K562 (cell line): ENCODE data around the gene CNTFR. TPM values are rescaled to one million over a fixed set of nuclear protein-coding genes. Genes with fewer than 3 reads are reported as not detected.

ENCODE experiments used
- HINFP ChIP-seq: fragments of 450-650 bp; conservative IDR thresholded peaks from 2 replicates; pipeline ENCODE4 v1.6.1; 2016; ENCODE audit warnings: missing genetic modification characterization, low read depth, mild to moderate bottlenecking, control low read depth, missing compliant biosample characterization
- ZC3H4 ChIP-seq: sonication (generic); formaldehyde crosslinking; IDR thresholded peaks from 2 replicates; pipeline ENCODE4 v1.9.0; 2021; ENCODE audit warnings: missing genetic modification reagents, borderline replicate concordance
- polyA plus RNA-seq, 8 experiments: library from polyadenylated mRNA; depleted of rRNA in 4 of 8; stranded (reverse) in 5 of 8; unstranded in 3 of 8; fragments of >200 nt; fragmentation: Nextera tagmentation in 2 of 8; fragmentation: Illumina TruSeq in 1 of 8; extraction: Ambion mirVana in 2 of 8; extraction: Trizol in 1 of 8; gene quantifications; 2 replicates each; pipeline versions ENCODE4 v1.2.1 to v1.2.3, GENCODE V29; 2011 to 2014; ENCODE audit warnings: inconsistent platforms in 1 of 8, missing spikeins in 1 of 8
- total RNA-seq, 7 experiments: library from RNA; depleted of rRNA in 6 of 7; stranded (reverse); fragments of >200 nt in 6 of 7; fragmentation: Illumina TruSeq in 2 of 7; extraction: Trizol in 2 of 7; gene quantifications; 2 replicates each; pipeline versions ENCODE4 v1.2.1 to v1.2.3, GENCODE V29; 2011 to 2021; ENCODE audit warnings: low replicate concordance in 1 of 7
- TF ChIP-seq, protein P1 (sequence below): fragments of 450-650 bp; IDR thresholded peaks from 2 replicates; pipeline ENCODE4 v1.6.1; 2016; ENCODE audit warnings: mild to moderate bottlenecking, moderate library complexity

Gene CNTFR
- total and polyA plus RNA-seq, 9 of the 15 experiments (the other 6 are each of a cell fraction or from before 2014, with no cell fraction given) = not detected

DNA sequence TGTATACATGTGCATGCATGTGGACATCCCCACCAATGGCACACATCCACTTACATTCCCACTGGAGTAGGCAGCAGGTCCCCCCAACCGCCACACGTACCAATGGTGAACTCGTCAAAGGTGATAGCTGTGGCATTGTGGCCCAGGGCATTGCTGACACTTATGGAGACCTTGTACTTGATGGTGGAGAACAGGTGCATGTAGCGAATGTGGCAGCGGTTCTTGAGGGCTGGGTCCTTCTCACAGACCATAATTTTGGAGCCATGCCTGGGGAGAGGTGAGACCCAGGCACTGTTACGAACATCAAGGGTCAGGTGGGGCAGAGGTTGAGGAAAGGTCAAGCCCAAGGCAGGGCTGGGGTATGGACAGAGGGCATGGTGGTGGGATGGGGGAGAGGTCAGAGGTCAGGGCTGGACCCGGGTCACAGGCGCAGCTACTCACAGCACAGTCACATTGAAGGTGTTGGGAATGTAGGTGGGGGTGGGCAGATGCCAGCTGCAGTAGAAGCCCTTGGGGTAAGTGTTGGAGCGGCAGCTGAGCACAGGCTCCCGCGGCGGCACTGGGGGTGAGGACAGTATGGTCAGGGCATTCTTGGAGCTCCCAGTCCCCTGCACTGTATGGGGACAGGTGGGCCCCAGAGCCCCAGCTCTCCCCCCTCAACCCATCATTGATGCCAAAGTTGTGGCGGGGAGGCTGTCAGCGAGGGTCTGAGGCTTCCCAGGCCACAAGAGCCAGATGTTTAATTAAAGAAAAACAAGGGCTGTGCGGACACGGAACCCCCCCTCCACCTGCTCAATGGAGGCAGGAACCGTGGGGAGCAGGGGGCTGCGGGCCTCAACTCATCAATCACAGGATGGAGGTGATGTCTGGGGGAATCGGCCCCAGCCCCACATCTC, 31.9 kb downstream of the CNTFR start (continued):
- TF ChIP-seq, protein P1, sequence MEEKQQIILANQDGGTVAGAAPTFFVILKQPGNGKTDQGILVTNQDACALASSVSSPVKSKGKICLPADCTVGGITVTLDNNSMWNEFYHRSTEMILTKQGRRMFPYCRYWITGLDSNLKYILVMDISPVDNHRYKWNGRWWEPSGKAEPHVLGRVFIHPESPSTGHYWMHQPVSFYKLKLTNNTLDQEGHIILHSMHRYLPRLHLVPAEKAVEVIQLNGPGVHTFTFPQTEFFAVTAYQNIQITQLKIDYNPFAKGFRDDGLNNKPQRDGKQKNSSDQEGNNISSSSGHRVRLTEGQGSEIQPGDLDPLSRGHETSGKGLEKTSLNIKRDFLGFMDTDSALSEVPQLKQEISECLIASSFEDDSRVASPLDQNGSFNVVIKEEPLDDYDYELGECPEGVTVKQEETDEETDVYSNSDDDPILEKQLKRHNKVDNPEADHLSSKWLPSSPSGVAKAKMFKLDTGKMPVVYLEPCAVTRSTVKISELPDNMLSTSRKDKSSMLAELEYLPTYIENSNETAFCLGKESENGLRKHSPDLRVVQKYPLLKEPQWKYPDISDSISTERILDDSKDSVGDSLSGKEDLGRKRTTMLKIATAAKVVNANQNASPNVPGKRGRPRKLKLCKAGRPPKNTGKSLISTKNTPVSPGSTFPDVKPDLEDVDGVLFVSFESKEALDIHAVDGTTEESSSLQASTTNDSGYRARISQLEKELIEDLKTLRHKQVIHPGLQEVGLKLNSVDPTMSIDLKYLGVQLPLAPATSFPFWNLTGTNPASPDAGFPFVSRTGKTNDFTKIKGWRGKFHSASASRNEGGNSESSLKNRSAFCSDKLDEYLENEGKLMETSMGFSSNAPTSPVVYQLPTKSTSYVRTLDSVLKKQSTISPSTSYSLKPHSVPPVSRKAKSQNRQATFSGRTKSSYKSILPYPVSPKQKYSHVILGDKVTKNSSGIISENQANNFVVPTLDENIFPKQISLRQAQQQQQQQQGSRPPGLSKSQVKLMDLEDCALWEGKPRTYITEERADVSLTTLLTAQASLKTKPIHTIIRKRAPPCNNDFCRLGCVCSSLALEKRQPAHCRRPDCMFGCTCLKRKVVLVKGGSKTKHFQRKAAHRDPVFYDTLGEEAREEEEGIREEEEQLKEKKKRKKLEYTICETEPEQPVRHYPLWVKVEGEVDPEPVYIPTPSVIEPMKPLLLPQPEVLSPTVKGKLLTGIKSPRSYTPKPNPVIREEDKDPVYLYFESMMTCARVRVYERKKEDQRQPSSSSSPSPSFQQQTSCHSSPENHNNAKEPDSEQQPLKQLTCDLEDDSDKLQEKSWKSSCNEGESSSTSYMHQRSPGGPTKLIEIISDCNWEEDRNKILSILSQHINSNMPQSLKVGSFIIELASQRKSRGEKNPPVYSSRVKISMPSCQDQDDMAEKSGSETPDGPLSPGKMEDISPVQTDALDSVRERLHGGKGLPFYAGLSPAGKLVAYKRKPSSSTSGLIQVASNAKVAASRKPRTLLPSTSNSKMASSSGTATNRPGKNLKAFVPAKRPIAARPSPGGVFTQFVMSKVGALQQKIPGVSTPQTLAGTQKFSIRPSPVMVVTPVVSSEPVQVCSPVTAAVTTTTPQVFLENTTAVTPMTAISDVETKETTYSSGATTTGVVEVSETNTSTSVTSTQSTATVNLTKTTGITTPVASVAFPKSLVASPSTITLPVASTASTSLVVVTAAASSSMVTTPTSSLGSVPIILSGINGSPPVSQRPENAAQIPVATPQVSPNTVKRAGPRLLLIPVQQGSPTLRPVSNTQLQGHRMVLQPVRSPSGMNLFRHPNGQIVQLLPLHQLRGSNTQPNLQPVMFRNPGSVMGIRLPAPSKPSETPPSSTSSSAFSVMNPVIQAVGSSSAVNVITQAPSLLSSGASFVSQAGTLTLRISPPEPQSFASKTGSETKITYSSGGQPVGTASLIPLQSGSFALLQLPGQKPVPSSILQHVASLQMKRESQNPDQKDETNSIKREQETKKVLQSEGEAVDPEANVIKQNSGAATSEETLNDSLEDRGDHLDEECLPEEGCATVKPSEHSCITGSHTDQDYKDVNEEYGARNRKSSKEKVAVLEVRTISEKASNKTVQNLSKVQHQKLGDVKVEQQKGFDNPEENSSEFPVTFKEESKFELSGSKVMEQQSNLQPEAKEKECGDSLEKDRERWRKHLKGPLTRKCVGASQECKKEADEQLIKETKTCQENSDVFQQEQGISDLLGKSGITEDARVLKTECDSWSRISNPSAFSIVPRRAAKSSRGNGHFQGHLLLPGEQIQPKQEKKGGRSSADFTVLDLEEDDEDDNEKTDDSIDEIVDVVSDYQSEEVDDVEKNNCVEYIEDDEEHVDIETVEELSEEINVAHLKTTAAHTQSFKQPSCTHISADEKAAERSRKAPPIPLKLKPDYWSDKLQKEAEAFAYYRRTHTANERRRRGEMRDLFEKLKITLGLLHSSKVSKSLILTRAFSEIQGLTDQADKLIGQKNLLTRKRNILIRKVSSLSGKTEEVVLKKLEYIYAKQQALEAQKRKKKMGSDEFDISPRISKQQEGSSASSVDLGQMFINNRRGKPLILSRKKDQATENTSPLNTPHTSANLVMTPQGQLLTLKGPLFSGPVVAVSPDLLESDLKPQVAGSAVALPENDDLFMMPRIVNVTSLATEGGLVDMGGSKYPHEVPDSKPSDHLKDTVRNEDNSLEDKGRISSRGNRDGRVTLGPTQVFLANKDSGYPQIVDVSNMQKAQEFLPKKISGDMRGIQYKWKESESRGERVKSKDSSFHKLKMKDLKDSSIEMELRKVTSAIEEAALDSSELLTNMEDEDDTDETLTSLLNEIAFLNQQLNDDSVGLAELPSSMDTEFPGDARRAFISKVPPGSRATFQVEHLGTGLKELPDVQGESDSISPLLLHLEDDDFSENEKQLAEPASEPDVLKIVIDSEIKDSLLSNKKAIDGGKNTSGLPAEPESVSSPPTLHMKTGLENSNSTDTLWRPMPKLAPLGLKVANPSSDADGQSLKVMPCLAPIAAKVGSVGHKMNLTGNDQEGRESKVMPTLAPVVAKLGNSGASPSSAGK = no peak
- TF ChIP-seq ZC3H4 (CRISPR knock-in tag) (no peak), HINFP (tag) (no peak)
